Activated CD4-positive, CD25-positive, alpha-beta regulatory T cell (primary cell): ENCODE measurements around the gene GOLGA6C.
"Not testable (repeated sequence)": the region's sequence is repeated elsewhere in the genome, so short reads cannot be mapped to it uniquely, and the experiment has no call there.

Experiments
- DNase-seq, 4 experiments: peaks; one replicate each; lab custom pipeline; 2025; lab: John Stamatoyannopoulos, UW

The GOLGA6C gene

DNA sequence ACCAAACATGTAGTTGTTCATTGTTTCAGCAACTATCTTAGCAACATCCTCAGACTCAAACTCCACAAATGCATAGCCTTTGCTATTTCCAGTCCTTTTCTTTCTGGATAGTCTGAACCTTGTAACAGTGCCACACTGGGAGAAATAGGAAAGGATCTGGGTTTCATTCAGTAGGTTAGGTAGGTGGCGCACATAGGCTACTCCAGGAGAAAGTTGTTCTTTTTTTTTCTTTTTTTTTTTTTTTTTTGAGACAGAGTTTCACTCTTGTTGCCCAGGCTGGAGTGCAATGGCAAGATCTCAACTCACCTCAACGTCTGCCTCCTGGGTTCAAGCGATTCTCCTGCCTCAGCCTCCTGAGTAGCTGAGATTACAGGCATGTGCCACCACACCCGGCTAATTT lies 5.8 kb upstream of the GOLGA6C start:
- DNase-seq, result not testable (repeated sequence)

DNA sequence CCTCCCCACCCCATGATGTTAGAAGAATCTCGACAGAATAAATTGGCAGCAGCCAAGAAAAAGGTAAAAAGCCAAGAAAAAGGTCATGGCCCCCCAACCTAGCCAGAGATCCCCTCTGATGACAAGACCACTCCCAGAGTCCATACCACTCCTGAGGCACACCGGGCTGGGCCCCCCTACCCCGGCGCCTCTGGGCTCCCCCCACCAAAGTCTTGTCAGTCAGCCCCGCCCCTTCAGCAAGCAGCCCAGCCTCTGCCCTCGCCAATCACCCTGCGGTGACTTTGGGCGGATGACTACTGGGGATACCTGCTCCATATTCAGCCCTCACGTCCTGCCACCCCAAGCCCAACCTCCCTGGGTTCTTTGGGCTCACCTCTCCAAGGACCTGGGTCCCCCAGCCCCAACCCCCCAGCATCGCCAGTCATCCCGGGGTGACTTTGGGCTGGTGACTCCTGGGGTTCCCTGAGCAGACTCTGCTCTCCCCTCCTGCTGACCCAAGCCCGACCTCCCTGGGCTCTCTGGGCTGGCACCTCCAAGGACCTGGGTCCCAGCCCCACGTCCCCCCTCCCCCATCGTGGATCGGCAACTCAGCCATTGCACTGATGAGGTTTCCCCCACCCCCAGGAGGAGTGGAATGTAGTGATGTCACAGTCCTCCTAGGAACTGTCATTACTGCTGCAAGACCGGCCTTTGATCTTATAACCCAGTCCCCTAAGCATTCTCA lies 648 bp downstream of the GOLGA6C start:
- DNase-seq, result not testable (repeated sequence)

DNA sequence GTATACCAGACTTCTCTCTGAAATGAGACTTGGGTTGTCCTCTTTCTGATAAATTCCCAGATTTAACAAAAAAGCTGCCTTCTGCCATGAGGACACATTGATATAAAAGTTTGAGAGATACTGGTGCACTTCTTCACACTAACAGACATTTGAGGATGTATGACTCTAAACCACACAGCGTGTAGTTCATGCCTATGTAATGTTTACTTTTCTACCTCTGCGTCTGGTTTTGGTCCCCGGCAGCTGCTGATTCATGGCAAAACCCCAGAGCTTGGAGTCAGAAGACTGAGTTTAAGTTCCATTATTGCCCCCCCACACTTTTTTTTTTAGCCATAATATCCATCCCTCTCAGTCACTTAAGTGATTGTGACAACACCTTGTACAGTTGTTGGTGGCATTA lies 1.7 kb downstream of the GOLGA6C start:
- DNase-seq, result not testable (repeated sequence)

DNA sequence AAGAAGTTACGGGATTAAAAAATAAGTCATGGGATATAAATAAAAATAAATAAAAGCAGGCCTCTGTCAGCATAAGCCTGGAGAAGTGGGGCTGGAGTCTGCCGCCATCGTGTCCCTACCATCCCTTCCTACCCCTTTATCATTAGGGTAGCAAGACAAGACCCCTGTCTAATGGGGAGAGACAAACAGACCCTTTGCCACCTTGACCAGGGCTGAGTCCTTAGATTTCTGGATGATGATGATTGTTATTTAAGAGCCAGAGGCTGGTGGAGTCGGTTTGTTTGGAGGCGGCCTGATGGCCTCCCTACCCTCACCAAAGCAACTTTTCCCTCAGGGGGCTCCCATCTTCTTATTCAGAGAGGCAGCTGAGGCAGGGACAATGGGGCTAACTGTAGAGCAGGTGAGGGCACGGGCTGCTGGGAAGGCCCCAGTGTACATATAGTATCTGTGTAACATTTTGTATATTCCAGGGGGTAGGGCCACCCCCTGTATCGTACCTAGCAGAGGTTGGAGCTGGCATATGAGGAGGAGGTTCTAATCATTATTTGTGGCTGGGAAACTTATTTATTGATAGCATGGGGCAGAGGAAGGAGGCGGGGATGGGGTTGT lies 15.7 kb downstream of the GOLGA6C start:
- not testable (repeated sequence) for DNase-seq

DNA sequence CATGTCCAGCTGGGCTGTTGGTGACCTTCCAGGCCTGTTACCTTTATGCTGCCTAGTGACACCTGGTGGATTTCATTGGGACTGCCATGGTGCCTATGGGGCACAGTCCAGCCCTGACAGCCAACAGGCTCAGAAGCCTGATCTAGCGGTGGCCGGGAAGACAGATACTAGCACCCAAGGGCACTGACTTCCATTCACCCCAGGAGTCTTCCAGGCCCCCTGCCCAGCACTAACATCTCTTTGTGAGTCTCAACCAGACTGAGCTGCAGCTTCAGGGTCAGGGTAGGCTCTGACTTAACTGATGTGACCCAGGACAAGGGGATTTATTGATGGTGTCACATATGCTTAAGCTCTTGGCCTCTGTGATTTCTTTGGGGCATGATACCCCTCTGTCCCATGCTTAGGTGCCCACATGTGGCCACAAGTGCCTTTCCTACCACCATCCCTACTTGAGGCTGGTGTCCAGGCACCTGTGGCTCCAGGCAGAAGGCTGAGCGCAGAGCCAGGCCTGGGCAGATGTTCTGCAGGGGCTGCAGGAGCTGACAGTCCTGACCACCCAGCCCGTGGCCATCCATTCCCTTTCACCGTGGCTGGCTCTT lies 16.5 kb downstream of the GOLGA6C start:
- not testable (repeated sequence) for DNase-seq

DNA sequence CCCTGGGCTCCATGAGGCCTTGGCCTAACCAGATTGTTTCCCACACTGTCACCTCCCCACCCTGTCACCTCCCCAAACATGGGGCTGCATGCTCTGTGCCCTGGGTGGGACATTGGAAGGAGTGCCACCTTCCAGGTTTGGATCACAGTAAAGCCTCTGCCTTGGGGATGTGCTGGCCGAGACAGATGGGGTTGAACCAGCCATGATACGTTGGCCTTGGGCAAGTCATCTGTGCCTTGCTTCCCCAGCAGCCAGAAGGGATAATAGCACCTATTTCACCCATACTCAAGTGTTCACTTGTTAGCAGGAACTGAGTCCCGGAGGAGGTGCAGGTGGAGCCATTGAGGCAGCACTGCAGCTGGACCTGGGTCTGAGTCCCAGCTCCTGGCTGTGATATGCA lies 17.5 kb downstream of the GOLGA6C start:
- DNase-seq, result not testable (repeated sequence)

DNA sequence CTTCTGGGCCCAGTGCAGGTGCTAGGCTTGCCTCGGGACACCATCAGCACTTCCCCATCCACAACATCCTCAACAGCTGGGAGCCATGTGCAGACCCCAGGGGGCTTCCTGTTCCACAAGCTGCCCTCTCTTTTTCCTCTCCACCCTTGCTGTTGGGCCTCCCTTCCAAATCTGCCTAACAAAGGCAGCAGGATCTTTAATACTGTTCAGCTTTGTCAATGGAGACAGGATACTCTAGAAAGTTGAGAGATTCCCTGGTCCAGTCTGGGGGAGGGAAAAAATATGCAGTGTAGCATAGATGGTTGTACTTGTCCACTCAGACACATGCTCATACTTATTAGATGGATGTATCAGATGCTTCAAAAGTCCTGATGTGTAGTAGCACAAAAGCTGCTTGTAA lies 20.4 kb downstream of the GOLGA6C start:
- not testable (repeated sequence) for DNase-seq

DNA sequence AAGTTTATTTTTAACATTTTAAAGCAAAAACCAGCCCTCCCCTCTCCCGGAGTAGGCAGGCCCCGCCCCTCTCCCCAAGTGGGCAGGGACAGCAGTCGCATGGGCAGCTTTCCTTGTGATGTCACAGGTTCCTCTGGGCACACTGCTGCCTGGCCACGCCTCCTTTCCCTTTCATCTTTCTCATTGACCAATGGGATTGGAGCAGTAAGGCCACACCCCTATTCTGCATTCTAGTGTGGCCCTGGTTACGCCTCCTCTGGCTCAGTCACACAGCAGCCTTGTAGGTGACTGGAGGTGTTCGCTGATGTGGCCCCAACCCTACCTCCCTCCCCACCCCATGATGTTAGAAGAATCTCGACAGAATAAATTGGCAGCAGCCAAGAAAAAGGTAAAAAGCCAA lies 24.4 kb downstream of the GOLGA6C start, which contains the start of gene GOLGA6D:
Gene GOLGA6D, plus strand, starts transcription at position 264 of the 400 bp plus-strand sequence. Its CDS starts 41 bp downstream, at position 305.
- DNase-seq, result not testable (repeated sequence)

DNA sequence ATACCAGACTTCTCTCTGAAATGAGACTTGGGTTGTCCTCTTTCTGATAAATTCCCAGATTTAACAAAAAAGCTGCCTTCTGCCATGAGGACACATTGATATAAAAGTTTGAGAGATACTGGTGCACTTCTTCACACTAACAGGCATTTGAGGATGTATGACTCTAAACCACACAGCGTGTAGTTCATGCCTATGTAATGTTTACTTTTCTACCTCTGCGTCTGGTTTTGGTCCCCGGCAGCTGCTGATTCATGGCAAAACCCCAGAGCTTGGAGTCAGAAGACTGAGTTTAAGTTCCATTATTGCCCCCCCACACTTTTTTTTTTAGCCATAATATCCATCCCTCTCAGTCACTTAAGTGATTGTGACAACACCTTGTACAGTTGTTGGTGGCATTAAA lies 26.0 kb downstream of the GOLGA6C start:
- not testable (repeated sequence) for DNase-seq

DNA sequence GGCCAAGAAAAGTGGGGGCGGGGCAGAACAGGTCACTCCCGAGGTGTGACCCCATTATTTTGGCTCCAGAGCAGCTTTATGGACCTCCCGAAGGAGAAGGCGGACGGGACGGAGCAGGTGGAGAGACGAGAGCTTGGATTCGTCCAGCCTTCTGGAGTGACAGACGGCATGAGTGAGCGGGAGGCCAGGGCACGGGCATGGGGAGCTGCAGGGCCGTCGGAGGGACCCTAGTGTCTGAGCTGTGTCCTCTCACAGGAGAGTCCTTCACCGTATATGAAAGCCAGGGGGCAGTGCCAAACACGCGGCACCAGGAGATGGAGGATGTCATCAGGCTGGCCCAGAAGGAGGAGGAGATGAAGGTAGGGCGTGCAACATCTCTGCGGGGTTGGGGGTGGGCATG lies 35.5 kb downstream of the GOLGA6C start:
- not testable (repeated sequence) for DNase-seq

DNA sequence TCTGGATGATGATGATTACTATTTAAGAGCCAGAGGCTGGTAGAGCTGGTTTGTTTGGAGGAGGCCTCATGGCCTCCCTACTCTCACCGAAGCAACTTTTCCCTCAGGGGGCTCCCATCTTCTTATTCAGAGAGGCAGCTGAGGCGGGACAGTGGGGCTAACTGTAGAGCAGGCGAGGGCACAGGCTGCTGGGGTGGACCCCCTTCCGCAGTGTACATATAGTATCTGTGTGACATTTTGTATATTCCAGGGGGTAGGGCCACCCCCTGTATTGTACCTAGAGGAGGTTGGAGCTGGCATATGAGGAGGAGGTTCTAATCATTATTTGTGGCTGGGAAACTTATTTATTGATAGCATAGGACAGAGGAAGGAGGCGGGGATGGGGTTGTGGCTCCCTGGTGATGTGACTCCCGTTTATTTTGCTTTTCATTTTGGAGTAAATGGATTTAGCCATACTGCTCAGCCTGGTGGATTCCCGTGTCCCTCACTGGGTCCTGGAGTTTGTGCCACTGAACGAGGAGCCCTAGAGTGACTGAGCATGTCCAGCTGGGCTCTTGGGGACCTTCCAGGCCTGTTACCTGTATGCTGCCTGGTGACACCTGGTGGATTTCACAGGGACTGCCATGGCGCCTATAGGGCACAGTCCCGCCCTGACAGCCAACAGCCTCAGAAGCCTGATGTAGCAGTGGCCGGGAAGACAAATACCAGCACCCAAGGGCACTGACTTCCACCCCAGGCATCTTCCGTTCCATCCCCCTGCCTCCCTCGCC lies 40.6 kb downstream of the GOLGA6C start:
- not testable (repeated sequence) for DNase-seq

DNA sequence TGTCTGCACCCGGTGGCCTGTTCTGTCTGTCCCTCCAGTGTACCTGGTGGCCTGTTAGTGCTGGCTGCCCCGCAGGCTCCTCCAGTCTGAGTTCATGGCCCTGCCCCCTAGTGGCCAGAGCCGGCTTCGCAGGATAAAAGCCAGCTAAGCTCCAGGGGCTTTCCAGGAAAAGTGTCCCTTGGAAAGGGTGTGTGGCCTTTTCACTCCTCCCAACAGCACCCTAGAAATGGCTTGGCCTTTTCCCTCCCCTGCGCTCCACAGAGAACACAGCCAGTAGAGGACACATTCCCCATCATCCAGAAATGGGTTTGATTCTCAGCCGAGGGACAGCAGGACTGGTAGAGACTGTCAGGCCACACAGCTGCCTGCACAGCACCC lies 41.2 kb downstream of the GOLGA6C start:
- DNase-seq, result not testable (repeated sequence)

DNA sequence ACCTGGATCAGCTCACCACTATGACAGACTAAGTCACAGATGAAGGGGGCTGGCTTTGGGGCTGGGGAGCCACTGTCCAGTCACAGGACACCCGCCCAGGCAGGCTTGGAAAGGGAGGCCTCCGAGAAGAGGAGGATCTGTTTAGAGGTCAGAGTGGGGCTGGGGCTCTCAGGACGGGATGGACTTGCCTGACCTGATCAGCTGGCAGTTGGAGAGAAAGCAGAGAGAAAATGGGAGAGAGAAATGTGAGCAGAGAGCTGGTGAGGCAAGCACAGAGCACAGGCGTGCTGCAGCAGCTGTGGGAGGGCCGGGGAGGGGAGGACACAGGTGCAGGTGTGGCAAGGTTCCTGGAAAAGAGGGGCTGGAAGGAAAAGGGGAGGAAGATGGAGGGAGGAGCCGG lies 41.9 kb downstream of the GOLGA6C start:
- not testable (repeated sequence) for DNase-seq

DNA sequence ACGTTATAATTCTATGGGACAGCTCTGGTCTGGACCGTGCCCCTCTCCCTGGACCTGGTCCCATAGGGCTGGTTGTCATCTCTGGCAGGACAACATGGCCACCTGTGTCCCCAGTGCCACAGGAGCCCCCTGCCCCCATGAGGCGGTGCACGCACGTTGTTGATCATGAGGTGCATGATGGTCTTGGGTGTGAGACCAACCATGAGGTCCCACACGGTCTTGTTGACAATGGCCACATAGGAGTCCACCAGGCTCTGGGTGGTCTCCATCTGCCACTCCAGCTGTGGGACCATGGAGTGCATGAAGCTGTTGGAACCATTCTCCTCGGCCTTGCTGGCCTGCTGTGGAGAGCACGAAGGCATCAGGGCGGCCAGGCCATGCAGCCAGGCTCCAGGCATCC lies 44.2 kb downstream of the GOLGA6C start:
- DNase-seq, result no peak

DNA sequence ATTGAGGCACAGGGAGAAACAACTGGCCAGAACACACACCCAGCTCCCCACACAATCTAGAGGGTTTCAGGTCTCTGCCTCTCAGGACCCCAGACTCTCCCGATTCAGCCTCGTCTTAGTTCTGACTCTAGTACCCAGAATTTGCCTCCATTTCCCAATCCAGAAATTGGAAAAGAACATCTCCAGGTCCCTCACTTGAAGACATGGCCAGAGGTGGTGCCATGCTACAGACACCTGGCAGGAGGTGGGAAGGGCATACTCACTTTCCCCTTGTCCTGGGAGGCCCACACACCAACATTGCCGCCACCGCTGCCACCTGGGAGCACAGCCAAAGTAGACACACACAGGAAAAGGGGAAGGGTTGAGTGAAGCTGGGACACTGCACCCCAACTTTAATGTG lies 44.6 kb downstream of the GOLGA6C start:
- not testable (repeated sequence) for DNase-seq

DNA sequence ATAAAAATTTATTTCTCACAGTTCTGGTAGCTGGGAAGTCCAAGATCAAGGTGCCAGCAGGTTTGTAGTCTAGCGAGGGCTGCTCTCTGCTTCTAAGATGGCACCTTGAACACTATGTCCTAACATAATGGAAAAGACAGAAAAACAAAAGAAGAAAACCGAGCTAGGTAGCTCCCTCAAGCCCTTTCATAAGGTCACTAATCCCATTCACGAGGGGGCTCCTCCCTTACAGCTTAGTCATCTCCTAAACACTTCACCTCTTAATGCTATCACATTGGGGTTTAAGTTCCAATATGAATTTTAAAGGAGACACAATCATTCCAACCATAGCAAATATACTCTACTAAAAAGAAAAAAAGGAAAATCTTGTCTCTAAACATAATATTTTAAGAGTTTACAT lies 48.1 kb downstream of the GOLGA6C start:
- no peak for DNase-seq

DNA sequence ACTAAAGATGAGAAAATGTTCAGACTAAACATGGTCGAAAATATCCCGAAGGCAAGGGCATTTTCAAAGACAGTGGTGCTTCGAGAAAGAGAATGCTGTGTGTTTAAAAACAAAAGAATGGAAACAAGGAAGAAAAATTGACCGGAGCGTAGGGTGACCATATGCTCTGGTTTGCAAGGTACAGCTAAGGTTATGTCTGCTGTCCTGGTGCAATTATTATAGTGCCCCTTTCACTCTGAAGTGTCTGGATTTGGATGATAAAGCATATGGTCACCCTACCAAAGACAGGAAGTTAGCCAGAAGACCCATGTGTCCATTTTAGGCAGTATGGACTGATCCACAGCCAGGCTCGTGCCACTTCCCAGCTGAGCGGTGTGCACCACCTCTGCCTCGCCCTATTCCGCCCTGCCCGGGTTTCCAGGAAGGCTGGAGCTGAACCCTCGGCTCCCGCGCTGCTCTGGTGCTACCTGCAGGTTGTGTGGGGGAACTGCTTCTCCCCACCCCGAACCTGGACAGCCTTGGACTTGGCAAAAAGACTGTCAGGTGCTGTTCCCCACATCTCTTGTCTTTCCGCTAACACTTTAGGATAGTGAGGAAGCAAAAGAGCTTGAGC lies 49.8 kb downstream of the GOLGA6C start:
- DNase-seq, result no peak

DNA sequence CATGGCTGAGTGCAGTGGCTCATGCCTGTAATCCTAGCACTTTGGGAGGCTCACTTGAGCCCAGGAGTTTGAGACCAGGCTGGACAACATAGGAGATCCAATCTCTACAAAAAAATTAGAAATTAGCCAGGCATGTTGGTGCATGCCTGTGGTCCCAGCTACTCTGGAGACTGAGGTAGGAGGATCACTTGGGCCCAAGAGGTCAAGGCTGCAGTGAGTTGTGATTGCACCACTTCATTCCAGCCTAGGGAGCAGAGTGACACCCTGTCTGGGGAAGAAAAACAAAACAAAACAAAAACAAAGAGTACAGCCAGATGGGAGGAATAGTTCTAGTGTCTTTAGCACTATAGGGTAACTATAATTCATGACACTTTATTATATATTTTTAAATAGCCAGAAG lies 51.6 kb downstream of the GOLGA6C start:
- no peak for DNase-seq

DNA sequence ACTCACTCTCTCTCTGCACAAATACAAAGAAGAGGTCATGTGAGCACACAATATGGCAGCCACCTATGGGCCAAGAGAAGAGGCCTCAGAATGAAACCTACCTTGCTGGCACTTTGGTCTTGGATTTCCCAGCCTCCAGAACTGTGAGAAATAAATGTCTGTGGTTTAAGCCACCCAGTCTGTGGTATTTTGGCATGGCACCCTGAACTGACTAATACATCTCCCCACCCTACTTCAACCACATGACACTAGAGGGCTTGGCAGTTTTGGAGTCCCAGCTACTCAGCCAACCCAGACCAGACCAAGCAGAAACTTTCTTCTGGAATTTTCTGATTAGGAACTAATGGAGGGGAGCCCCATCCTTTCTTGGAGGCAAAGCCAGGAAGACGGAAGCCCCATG lies 54.4 kb downstream of the GOLGA6C start:
- DNase-seq, result not testable (repeated sequence)

DNA sequence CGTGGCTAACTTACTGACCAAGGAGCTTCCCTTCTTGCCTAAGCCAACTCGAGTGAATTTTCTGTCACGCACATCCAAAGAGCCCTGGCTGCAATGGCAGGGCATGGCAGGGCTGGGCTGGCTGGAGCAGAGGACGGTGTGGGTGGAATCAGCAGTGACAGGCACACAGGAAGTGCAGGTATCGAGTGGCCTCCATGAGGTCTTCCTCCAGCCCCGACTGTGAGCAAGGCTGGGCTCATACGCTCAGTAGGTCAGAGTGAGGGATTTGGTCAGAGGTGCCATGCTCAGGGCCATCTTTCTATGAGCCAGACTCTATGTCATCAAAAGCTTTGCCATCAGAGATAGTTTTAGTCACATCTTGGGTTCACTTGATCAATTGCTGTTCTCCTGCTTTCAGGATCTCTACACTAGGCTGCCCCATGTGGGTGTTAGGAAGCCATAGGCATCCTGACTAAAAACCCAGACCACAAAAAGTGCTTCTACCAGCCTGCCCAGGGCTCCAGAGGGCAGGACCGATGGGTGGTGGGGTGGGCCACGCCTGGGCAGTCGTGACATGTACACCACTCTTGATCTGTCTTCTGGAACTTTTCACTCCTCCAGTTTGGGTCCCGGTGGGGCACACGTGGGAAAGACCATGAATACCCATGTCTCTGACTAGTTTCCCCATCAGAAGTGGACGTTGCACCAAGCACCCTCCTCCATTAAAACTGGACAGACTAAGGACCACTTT lies 55.1 kb downstream of the GOLGA6C start:
- no peak for DNase-seq

DNA sequence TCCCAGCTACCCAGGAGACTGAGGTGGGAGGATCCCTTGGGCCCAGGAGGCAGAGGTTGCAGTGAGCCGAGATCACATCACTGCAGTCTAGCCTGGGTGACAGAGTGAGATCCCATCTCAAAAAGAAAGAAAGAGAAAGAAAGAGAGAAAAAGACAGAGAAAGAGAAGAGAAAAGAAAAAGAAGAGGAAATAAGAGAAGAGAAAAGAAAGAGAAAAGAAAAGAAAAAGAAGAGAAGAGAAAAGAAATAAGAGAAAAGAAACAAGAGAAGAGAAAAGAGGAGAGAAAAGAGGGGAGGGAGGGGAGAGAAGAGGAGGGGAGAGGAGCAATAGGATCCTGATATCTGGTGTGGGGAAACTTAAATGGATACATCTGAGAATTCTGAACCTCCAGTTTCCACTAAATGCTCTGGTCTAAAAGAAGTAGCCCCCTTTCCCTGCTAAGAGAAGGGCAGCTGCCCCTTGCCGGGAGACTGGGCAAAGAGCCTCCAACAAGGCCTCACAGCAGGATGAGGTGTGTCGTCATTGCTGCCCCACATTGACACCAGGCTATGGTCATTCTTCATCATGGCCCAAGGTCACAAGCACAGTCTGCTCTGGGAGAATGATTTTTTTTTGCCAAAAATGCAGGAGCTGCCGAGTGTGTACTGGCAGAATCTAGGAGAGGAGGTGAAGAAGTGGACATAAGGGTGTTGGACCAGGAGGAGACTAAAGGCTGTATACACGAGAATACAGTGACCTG lies 56.6 kb downstream of the GOLGA6C start:
- DNase-seq, result no peak
